GM18502 (cell line): Measurements from ENCODE around the gene PRKCQ.

Source experiments
- ATAC-seq: cut with Tn5 transposase; IDR thresholded peaks from one replicate; pipeline ENCODE4 v1.9.1; 2021; ENCODE audit warnings: mild to moderate bottlenecking; ENCODE audit not compliant: unreplicated experiment, poor library complexity

The PRKCQ gene

DNA sequence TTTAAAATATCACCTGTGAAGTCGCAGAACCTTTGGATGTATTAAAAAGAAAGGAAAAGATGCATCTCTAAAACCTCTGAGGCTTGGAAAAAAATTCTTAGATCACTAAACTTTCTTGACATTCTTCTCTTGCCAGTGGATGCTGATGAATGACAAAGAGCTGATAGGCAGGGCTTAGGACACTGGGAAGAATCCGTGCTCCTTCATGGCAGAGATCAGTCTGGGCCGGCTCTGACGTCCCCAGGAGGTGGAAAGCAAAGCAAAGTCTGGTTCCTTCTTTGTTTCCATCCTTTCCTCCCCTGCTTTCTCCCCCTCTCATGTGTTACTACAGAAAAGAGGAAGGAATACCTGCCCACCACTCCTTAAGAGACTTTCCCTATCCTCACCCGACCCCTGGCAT, 161.9 kb downstream of the PRKCQ start:
- ATAC-seq = no peak

DNA sequence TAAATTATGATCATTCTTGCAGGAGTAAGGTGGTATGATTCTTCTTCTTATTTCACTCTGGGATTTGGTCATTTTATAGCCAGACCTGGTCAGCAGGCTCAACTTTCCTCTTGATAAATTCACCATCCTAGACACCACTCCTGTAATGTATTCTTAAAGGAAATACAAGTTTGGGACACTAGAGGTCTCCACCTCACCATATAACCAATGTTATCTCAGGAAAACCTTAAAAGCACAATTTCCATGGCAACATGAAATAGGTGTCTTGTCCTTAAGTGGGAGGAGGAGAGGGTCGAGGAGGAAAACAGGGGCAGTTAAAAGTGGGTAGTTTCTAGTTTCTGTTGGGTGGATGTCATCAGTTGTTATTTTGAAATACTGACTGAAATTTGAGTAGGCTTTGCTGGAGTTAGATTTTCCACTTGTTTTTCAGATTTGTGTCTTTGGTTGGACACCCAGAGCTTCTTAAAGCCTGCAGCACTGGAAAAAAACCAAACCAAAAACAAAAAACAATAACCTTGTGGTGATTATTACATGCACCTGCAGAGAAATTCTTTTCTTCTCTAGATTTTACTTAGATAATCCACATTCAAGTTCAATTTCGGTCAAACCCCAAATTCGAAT, 163.1 kb downstream of the PRKCQ start:
- no peak for ATAC-seq

DNA sequence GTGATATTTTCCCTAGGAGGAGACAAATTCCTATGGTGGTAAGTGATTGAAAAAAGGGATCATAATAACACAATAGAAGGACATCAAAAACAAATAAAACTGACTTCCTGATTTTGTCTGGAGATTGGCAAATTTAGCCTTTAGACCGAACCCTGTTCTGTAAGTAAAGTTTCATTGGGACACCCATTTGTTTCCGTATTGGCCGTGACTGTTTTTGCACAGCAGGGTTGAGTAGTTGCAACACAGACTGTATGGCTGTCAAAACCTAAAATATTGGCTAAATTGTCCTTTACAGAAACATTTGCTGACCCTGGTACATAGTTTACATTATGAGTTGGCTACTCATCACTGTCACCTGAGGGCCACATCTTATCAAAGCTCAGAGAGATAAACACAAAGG, 168.6 kb downstream of the PRKCQ start:
- no peak for ATAC-seq

DNA sequence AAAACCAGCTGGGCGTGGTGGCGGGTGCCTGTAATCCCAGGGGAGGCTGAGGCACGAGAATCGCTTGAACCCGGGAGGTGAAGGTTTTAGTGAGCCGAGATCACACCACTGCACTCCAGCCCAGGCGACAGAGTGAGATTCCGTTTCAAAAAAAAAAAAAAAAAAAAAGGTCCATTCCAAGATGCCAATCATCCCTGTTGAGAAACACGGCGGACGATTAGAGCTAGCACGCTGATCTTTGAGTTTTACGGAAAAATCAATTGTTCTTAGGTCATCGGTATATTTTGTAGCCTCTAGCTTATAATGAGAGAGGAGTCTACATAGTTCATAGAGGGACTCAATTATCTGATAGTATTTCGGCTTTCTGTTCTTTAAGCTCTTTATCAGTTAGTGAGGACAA, 169.2 kb downstream of the PRKCQ start:
- no peak for ATAC-seq

DNA sequence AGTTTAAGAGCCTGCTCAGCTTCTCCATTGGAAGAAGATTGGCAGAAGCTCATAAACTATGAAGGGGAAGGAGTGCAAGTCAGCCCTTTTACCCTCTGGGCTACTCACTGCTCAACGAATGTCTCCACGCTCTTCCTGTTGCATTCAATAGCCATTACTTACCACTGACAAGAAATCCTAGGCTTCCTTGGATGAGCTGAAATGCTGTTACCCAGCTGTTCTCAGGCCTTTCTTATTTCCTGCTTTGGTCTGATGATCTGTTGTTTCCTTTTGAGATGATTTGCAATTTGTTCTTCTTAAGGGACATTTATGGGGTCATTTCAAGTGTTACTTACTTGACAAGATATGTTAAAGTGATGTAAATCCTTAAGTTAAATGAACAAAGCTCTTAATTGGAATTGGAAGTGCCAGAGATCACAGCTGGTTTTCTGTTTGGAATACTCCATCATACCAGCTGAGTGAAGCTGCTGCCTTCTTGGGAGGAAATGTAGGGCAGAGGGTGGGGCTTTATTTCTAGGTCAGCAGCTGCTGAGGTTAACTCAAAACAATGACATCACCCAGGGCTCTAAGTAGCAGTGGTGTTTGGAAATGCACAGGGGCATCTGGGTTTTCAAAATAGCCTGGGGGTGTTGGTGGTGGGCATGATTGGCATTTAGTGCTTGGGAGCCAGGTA, 170.0 kb downstream of the PRKCQ start:
- ATAC-seq = no peak

DNA sequence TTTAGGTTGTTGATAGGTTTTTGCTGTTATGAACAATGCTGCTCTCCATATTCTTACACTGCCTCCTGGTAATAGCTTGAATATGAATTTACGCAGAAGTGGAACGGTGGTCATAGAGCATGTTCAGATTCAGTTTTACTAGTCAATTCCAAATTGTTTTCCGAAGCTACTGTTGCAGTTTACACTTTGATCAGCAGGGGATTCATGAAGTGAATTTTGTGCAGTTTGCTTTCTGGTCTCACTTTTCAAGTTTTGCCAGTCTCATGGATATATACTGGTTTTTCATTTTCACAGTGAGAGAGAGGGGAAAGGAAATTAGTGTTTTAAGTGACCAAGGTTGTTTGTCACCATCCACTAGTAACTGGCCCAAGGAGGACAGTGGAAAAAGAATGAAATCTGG, 171.3 kb downstream of the PRKCQ start:
- ATAC-seq = no peak

DNA sequence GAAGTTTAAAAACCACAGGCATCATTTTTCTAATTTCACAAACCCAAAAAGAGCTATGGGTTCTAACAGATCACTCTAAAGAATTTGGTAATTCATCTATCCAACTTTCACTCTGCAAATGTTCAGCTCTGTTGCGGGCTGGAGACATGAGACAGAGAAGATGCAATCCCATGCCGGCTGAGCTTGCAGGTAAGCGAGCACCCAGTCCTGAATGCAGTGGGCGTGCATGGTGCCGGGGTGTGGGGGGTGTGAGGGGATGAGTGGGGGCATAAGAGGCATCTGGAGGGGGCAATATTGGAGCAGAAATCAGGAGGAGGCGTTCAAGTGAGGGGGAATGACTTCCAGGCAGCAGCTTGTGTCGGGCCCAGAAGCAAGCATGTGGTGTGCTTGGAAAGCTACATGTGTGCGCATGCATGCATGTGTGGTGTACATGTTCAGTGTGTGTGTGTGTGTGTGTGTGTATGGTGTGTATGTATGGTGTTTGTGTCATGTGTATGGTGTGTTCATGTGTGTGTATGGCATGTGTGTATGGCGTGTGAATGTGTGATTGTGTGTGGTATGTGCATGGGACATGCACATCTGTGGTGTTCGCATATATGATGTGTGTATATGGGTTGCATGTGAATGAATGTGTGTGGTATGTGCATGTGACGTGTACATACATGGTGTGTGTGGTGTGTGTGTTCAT, 172.9 kb downstream of the PRKCQ start:
- ATAC-seq = no peak

DNA sequence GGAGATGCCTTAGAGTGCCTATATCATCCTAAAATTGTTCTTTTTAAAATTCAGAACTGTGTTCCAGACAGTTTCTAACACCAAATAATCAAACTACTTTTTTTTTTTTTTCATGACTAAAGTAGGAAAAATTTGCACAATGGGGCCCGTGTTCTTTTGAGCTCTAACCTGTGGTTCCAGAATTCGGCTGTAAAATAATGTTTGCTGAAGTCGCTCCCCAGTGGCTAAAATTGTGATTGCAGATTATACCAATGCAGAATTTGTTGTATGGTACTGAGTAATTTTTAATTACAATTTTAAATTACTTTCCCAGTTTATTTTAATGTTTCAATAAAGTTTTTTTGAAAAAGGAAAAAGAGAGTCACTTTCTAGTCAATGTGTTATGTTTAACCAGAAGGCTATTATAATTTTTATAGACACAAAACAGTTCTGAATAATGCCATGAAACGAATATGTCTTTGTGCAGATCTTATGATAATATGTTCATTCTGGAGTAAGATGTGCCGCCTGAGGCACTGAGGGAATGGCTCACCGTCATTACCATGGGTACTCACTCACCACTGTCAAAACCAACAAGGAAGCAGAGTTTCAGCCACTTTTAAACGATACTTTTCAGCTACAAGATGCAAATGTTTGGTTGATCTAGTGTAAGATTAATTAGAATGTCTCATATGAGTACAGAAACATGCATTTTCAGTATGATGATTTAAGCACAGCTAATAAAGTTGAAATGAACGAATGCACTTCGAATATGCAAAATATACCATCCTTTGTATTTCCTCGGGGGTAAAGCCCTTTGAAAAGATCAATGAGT, 173.6 kb downstream of the PRKCQ start:
- no peak for ATAC-seq

DNA sequence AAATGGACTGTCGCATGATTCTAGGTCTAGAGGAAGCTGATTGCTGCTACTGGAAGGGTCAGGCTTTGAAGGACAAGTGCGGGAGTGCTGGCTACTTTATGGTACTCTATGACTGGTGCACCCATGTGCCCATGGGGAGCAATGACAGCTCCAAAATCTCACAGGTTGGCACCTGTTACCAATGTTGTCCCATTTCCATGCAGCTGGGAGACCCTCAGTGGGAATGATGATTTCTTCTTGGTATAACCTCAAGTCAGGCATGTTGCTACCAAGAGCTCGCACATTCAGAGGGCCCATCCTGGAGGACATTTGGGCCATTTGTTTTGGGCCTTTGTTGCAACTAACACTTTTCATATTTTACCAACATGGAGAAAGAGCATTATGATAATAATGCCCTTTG, 174.4 kb downstream of the PRKCQ start:
- ATAC-seq = no peak

DNA sequence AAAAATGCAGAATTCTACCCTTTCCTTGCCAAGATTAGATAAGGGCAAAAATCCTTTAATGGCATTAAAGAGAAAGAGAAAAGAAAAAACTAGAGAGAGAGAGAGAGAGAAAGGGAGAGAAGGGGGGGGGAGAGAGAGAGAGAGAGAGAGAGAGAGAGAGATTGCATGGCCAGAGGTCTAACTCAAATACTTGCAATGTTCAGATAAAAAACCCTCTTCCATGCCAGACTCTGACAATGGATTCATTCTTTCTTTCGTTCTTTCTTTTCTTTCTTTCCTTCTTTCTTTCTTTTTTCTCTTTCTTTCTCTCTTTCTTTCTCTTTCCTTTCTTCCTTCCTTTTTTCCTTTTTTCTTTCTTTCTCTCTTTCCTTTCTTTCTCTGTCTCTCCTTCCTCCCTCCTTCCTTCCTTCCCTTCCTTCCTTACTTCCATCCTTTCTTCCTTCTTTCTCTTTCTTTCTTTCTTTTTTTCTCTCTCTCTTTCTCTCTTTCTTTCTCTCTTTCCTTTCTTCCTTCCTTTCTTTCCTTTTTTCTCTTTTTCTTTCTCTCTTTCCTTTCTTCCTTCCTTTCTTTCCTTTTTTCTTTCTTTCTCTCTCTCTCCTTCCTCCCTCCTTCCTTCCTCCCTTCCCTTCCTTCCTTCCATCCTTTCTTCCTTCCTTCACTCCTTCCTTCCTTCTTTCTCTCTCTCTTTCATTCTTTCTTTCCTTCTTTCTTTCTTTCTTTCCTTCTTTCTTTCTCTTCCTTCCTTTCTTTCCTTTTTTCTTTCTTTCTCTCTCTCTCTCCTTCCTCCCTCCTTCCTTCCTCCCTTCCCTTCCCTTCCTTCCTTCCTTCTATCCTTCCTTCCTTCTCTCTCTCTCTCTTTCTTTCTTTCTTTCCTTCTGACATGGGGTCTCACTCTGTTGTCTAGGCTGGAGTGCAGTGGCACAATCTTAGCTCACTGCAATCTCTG, 175.7 kb downstream of the PRKCQ start:
- no peak for ATAC-seq

DNA sequence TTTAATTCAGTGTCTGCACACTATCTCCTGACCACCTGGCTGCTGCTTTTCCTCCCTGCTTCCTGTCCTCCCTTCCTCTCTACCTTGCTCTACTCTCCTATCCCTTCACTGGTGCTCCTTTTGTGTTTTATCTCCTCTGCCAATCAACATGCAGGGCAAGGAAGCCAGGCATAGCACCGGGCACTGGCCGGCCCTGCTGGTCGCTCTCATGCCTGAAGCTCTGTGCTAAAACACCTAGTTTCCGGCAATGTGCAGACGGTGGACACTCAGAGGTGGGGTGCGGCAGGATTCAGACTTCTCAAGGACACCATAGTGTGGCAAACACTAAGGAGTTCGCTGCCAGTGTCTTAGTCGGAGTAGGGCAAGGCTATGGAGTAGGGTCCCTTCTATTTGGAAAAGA, 177.1 kb downstream of the PRKCQ start:
- ATAC-seq = no peak

DNA sequence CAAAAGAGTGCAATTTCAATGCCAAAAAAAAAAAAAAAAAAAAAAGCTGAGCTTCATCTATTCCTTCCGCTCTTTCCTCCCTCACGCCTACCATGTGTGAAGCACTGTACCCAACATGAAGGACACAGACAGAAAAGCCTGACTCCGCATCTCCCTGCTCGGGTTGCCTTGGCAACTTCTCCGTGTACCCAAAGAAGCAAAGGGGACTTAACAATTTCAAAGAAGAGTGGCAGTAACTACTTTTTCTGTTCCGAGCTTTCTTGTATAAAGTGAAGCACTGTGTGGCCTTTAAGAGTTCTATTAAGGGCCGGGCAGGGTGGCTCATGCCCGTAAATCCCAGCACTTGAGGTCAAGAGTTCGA, 177.7 kb downstream of the PRKCQ start:
- no peak for ATAC-seq

DNA sequence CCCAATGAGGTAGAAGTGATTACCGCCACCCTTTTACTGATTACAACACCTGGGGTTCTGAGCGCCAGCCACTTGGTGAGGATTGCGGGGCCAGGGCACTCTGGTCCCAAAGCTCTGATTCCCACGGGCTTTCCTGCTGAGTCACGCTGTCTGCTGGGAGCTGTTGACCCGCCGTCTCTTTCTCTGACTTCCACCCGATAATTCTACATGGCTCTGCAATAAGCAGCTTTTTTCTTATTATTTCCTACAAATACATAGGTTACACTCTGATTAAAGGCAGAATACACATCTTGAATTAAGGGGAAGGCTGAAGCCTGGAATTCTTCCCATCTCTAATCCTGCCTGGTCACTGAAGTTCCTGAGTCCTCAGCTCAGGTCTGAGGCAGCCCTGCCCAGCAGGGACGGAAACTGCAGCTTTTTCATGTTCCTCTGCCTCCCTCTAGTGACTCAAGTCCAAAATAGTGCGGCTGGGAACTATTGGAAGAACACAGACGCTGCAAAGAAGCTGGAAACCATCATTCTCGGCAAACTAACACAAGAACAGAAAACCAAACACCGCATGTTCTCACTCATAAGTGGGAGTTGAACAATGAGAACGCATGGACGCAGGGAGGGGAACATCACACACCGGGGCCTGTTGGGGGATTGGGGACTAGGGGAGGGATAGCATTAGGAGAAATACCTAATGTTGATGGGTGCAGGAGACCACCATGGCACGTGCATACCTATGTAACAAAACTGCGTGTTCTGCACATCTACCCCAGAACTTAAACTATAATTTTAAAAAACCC, 178.3 kb downstream of the PRKCQ start:
- ATAC-seq = no peak

DNA sequence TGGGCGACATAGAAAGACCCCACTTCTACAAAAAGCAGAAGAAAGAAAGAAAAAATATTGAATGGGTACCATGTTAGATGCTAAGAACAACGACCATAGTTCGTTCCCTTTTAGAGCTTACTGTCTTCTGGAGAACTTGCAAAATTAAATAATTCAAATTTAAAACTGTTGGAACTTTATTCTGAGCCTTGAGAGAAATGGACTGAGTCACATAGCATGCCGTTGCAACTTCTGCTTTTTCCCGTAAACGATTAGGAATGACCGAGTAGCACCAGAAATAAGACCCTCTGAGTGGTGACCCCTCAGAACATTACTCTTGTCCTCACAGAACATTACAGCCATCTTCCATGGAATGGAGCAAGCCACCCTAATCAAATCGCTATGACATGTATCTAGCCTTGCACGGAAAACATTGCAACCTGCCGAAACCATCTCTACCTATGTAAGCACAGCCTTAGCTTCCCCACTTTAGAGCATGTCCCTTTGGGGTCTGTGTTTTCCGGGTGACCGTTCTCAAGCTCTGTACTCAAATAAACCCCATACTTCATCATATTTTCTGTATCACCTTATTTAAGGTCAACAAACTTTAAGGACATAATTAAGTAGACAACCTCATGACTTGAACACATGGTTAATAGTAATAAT, 179.1 kb downstream of the PRKCQ start:
- ATAC-seq = no peak

DNA sequence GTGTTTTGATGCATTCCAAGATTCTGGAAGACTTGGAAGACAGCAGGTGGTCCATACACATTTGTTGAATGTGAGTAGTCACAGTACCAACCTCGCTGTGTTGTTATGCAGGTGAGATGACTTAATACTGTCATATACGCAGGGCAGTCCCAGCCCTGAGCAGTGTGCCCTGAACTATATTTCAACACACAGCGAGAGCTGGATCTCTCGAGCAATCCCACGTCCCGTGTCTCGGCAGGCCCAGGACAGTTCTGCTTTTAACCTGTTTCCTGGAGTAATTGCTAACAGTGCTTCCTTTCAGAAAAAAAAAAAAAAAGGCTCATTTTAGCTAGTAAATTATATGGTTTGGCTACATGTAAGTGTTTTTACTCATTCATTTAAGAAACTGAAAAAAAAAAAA, 179.7 kb downstream of the PRKCQ start:
- no peak for ATAC-seq

DNA sequence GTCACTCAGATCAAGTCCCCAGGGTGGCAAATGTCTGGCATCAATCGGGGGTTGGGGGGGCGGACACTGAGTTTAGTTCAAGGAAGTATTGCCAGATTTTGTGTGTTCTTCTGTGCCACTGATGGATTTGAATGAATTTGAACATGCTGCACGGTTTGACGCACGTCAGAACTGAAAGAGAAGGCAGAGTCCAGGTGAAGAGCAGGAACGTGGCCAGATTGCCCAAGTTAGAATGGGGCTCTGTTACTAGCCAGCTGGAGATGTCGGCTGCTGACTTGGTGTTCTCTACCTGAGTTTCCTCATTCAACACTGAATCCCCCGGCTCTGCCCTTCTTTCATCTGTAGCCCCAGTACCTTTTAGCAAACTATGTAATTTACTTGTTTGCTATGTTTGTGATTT, 180.2 kb downstream of the PRKCQ start:
- ATAC-seq = no peak

DNA sequence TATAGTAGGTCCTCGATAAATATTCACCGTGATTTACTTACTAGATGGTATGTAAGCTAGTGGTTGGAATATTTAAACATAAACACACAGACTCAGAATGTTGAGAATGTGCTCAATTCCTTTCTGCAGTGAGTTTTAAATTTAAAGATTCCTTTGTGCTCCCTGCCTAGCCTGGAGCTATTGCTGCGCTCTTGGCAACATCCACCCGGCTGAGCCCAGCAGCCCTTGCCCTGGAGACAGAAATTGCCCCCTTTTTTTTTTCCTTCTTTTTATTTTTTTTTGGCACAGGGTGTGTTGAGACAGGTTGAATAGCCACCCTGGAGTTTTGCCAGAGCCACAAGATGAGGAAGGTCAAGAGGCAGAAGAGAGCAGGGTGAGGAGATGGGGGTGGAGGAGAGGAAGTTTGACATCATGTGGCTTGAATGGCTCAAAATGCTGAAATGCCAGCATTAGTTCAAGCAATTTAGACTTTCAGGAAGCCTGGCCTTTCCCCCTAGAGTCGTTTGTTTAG, 180.8 kb downstream of the PRKCQ start:
- ATAC-seq = no peak

DNA sequence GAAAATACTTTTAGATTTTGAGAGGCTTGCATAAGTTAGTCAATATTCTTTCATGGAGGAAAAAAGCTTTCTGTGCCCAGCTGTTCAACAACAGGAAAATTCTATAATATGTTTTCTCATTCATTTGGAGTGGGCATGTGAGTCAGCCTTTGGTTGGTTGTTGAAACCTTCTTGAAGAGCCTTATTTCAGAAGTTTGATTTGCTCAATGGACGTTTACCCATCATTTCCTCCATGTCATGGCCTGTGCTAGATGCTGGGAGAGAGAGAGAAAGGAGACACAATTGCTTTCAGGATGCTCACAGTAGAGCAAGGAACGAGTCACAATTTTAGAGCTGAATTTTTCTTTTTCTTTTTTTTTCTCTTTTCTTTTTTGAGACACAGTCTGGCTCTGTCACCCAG, 181.7 kb downstream of the PRKCQ start:
- no peak for ATAC-seq

DNA sequence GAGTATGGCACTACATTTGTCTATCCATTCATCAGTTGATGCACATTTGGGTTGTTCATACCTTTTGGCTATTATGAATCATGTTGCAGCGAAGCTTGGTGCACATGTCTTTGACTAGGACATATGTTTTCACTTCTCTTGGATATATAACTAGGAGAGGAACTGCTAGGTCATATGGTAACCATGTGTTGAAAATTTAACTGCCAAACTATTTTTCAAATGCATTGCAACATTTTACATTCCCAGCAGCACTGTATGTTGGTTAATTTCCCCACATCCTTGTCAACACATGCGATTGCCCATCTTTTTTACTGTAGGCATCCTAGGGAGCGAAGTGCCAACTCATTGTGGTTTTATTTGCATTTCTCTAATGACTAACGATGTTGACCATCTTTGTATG, 183.4 kb downstream of the PRKCQ start:
- ATAC-seq = no peak
